ENCODE results near the gene LRPPRC.

Gene LRPPRC

DNA sequence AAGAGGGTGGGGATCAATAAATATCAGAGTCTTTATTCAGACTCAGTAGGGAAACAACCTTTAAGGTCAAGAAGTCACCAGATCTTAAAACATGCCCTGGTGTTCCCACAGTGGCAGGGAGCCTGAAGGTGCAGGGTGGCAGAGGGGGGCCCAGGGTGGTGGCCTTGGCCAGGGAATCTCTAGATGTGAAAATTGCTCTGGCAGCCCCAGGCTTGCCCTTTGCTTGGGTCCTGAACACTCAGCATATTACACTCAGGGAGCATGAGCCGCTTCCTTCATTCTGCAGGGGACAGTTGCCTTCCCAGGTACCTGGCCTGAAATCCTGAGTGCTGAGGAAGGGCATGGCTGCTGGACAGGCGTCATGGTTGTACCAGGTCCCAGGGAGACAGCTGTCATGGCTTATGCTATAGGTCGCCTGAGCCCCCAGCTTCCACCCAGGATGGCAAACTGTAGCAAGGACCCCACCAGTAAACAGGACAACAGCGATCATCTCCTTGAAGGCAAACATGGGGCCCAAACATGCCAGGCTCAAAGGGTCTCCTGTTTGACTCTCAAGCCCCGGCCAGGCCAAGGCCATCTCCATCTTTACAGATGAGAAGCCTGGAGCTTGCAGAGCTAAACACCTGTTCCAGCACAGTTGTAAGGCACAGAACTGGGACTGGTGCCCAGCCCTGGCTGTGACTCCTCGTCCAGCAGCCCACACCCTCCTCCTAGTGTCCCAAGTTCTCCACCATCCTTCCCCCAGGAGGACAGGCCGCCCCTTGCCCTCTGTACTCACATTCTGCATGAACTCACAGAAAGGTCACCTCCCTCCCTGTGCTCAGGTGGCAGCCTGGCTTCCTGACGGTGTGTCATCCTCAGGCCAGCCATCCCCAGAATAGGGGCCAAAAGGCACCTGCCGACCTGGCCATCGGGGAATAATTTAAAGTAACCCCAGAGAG, 142.4 kb downstream of the LRPPRC start:
- no peak for FAIRE-seq

DNA sequence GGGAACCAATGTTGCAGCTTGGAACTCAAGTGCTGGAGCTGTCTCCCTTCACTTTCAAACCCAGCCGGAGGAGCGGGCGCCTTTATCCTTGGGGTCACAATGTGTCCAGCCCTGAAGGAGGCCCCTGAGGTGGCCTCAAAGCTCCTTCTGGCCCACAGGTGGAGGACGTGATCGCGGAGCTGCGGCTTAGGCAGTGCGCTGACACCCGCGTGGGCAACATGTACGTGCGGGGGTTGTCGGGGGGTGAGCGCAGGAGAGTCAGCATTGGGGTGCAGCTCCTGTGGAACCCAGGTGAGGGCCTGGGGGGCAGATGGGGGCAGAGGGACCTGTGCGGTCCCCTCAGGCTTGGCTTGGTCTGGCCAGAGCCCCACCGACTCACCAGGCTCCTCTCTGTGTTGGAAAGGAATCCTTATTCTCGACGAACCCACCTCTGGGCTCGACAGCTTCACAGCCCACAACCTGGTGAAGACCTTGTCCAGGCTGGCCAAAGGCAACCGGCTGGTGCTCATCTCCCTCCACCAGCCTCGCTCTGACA, 143.5 kb downstream of the LRPPRC start:
- no peak for FAIRE-seq

DNA sequence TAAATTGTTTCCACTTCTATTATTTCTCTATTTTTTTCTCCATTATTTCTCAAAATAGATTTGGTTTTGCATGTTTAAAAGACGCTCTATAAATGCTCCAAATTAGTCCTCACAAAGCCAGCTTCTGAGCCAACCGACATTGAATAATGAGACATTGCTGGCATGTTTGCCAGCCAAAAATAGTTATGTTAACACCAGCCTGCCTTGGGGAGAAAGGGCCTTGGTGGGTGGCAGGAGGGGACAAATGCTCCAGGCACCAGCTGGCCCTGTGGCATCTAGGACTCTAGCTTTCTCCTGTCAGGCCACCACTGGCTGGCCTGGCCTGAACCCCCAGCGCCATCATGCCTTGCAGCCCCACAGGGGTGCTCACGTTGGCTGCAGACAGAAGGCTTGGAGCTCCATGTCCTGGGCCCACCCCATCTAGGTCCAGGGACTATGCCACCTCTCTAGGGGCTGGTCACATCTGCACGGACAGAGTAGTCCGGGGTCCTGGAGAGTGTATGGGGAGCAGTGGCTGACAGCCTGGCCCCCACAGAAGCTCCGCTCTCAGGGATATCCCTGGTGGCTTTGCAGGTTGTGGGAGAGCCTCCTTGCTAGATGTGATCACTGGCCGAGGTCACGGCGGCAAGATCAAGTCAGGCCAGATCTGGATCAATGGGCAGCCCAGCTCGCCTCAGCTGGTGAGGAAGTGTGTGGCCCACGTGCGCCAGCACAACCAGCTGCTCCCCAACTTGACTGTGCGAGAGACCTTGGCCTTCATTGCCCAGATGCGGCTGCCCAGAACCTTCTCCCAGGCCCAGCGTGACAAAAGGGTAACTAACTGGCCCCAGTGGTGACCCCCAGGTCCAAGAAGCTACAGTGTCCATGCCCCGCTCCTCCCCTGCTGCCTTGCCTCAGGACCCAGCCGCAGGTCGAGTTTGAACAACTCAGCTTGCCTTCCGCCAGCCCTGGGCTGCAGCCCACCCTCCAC, 144.5 kb downstream of the LRPPRC start:
- no peak for FAIRE-seq

- no peak for FAIRE-seq
Observed at GRCh38 chr2:43848214-43848613, 147.6 kb downstream of the LRPPRC start.

GRCh38 chr2:43846140-43846793, 149.5 kb downstream of the LRPPRC start:
- FAIRE-seq: no peak

- FAIRE-seq: no peak
Observed at GRCh38 chr2:43845181-43845580, 150.6 kb downstream of the LRPPRC start.

DNA sequence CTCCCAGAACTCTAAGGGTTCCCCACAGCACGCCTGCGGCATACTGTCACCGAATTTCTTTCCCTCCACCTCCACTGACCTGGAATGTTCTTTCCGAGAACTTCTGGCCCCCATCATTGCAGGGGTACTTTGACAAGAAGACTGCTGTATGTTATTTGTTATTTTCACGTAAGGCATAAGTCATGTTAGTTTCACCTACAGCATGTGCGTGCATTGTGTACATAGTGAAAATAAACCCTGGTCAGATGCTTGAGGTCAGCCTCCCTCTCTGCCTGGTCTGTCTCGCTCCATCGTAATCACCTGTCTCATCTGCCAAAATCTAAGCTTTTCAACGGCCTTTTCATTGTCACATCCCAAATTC, 152.9 kb downstream of the LRPPRC start:
- no peak for FAIRE-seq

- no peak for FAIRE-seq
Observed at GRCh38 chr2:43841949-43842865, 153.6 kb downstream of the LRPPRC start.

DNA sequence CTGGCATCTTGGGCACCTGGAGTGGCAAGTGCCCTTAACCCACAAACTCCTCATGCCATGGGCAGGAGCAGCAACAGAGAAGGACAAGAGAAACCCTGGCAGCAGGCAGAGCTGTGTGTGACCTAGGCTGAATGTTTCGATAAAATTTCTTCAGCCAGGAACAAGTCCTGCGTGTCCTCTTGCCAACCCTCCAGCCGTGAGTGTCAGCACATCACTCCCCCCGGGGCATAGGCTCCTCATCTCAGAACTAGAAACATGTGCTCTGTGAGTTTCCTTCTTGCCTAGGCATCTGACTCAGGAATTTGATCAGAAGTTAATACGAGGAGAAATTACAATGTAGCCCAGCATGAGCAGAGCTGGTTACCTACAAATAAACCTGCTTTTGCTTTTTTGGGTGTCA, 154.8 kb downstream of the LRPPRC start:
- no peak for FAIRE-seq

DNA sequence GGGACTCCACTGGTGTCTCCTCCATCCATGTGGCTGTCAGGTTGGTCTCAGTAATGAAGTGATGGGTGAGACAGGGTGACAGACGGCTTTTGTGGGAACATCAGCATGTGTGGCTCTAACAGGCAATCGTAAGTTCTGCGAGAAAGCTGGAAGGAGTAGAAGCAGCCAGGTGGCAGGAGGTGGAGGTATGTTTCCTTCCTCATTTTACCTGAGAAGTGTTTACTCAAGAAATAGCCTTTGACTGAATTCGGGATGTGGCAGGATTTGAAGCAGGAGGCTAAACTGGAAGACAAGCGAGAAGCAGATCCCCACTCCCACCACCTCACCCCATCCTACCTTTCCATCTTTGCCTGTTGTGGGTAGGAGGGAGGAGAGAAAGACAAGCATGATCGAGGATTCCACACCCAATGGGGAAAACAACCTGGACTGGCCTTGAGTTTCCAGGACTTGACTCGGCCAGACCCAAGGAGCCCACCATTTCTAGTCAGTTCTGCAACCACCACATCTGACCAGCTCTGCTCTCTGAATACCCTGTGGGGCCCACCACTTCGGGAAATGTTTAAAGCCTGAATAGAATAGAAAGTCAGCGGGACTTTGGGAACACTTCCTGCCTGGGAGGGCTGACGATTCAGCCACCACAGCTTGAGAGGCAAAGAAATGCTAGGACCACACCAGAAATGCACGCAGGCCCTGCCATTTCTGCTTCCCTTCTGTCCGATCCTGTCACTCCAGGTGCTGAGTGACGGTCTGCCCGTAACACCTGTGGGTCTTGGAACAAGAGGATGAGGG, 155.8 kb downstream of the LRPPRC start:
- no peak for FAIRE-seq

GRCh38 chr2:43838560-43839267, 157.1 kb downstream of the LRPPRC start, which contains the start of the genes ABCG5 and ABCG8:
TSS of gene ABCG5 (minus strand) at chr2:43838839. CDS start at chr2:43838679, 160 bp downstream.
TSS of gene ABCG8 (plus strand) at chr2:43838971. CDS start at chr2:43839054, 83 bp downstream.
- FAIRE-seq: no peak

- no peak for FAIRE-seq
Observed at GRCh38 chr2:43837831-43838559, 157.8 kb downstream of the LRPPRC start.

GRCh38 chr2:43837033-43837432, 158.8 kb downstream of the LRPPRC start:
- FAIRE-seq: no peak

Data from TTC549 (cell line).